Adrenal gland (tissue), 5 donors: ENCODE data around the gene BEND6.
"Not testable (repeated sequence)": the region's sequence is repeated elsewhere in the genome, so short reads cannot be mapped to it uniquely, and the experiment has no call there.

ENCODE experiments used
- CTCF ChIP-seq, 6 experiments: fragments of 450-650 bp in 4 of 6; fragments of 200-600 bp in 2 of 6; sonication (generic) in 1 of 6; IDR thresholded peaks; 1 replicate in 5 of 6; 2 replicates in 1 of 6; pipeline versions ENCODE4 v1.5.1 to v1.8.0; 2016 to 2021; ENCODE audit warnings: antibody characterized with exemption in 6 of 6, mild to moderate bottlenecking in 2 of 6, moderate library complexity in 1 of 6
- POLR2A ChIP-seq, 2 donors: fragments of 450-650 bp; IDR thresholded peaks; one replicate each; pipeline ENCODE4 v1.6.1; 2017; ENCODE audit warnings: antibody characterized with exemption in 2 of 2, mild to moderate bottlenecking in 2 of 2, moderate library complexity in 1 of 2
- donor health status: DM: no; HTN: no; CAD: no.

- TF ChIP-seq CTCF, POLR2A (IDR thresholded peaks at IDR 0.05): not testable (repeated sequence)
Measured at GRCh38 chr6:57008069-57008468, 53.2 kb downstream of the BEND6 start.
